Chondrocyte (in vitro differentiated cells): Measurements from ENCODE around the gene BCO1. TPM values are rescaled to one million over a fixed set of nuclear protein-coding genes. Genes with fewer than 3 reads are reported as not detected.

Experiments
- DNase-seq: peaks from one replicate; pipeline ENCODE4 v3.0.0; 2021; ENCODE audit warnings: mixed read lengths, low spot score
- H3K27ac Mint-ChIP-seq: one replicate; pipeline ENCODE4 v1.8.0; 2021; ENCODE audit warnings: mild to moderate bottlenecking, moderate library complexity, mixed read lengths; ENCODE audit not compliant: unreplicated experiment
- H3K27me3 Mint-ChIP-seq: 2 replicates; pipeline ENCODE4 v1.8.0; 2021; ENCODE audit warnings: low read depth, mixed read lengths
- H3K36me3 Mint-ChIP-seq: 2 replicates; pipeline ENCODE4 v1.8.0; 2021; ENCODE audit warnings: low read depth, mixed read lengths
- H3K4me1 Mint-ChIP-seq: 2 replicates; pipeline ENCODE4 v1.8.0; 2021; ENCODE audit warnings: low read depth, mild to moderate bottlenecking, mixed read lengths
- H3K4me3 Mint-ChIP-seq: one replicate; pipeline ENCODE4 v1.8.0; 2021; ENCODE audit warnings: mild to moderate bottlenecking, moderate library complexity, mixed read lengths; ENCODE audit not compliant: unreplicated experiment
- H3K9me3 Mint-ChIP-seq: 2 replicates; pipeline ENCODE4 v1.8.0; 2021; ENCODE audit warnings: low read depth, mixed read lengths
- CTCF ChIP-seq: fragments of 200-600 bp; sonication (generic); IDR thresholded peaks from 2 replicates; pipeline ENCODE4 v1.5.0; 2021; ENCODE audit warnings: antibody characterized with exemption, mild to moderate bottlenecking, moderate library complexity
- total RNA-seq: library from RNA; stranded (reverse); gene quantifications from 3 replicates; pipeline ENCODE4 v1.2.1, GENCODE V29; 2021

The BCO1 gene
- total RNA-seq, 1 donor from 2014 or later = not detected

DNA sequence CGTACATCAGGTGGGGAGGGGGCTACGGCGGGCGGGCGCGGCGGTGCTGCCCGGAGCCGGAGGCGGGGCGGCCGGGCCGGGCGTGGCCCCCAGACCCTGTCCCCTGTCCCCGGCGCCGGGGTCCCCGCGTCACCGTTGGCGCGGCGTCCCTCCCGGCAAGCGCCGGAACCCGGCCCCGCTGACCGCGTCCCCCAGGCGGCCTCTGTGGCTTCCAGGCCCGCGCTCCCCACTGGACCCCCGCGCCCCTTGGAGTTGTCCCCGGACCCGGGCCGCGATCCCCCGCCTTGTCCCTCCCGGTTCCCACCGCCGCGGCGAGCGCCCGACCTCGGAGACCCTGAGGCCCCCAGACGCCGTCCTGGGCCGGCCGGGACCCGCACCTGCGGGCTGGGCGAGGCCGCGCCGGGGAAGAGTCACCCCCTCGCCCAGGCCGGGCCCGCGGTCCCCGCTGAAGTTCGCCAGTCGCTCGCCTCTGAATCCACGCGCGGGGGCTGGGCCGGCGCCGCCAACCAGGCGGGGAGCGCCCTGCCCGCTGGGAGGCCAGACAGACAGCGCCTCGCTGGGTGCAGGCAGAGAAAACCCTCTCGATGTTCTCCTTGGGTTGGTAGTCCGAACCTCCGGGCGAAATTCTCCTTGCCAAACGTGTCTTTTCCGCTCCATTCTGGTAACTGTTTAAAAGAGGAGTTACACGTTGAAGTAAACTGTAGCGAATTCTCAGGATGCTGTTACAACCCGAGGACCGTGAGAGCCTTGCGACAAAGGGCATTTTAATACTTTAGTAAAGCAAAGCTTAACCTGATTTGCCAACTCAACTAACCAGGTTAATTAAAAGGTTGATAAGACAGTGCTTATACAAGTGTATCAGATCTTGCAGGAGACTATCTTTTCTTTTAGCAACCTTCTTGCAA is 77.0 kb downstream of the BCO1 start:
- DNase-seq = peak; percentile 93
- Mint-ChIP-seq H3K9me3 (no peaks in the 10 kb centered on the region), H3K36me3 (no peaks in the 10 kb centered on the region), H3K4me1 (peaks cover 65% of the 10 kb centered on the region), H3K4me3 (peak overlapping the region; percentile 92), H3K27ac (peak overlapping the region; percentile 89), H3K27me3 (no peaks in the 10 kb centered on the region)
- TF ChIP-seq CTCF = peak; percentile 28

DNA sequence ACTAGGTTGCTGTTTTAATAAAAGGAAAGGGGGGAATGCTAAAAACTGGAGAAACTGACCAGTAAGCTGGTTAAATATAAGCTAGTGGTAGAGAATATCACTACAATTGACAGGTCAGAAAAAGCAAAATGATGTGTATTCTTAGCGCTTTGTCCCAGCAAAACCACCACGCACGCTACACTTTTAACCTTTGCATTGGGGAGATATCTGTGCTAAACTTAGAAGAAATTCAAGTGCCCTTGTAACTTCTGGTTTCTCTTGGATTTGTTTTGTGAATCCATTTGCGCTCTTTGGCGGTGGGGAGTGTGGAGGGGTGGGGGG is 77.6 kb downstream of the BCO1 start:
- TF ChIP-seq CTCF = no peak
- DNase-seq = no peak
- Mint-ChIP-seq H3K4me3 (peak overlapping the region; percentile 76), H3K27me3 (no peaks in the 10 kb centered on the region), H3K36me3 (no peaks in the 10 kb centered on the region), H3K9me3 (no peaks in the 10 kb centered on the region), H3K4me1 (peaks cover 70% of the 10 kb centered on the region), H3K27ac (peak overlapping the region; percentile 88)

DNA sequence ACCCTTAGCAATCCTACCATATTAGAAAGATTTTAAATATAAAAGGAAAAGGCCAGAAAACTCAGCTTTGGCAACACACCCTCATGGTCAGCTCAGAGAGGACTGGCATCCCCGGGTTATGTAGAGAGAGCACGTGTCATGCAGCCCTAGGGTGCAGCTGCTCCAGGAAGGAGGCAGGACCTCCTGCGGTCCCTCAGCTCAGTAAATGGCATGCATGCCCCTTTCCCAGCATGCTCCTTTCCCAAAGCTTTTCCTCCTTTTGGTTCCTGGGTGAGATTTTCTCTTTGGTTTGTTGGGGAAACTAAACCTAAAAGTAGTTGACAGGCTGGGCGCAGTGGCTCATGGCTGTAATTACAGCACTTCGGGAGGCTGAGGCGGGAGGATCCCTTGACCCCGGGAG is 80.2 kb downstream of the BCO1 start:
- Mint-ChIP-seq H3K36me3 (no peaks in the 10 kb centered on the region), H3K9me3 (no peaks in the 10 kb centered on the region), H3K27ac (peak overlapping the region; percentile 90), H3K4me1 (peaks cover 68% of the 10 kb centered on the region), H3K4me3 (no peak overlapping the region), H3K27me3 (no peaks in the 10 kb centered on the region)
- TF ChIP-seq CTCF = no peak
- no peak for DNase-seq

DNA sequence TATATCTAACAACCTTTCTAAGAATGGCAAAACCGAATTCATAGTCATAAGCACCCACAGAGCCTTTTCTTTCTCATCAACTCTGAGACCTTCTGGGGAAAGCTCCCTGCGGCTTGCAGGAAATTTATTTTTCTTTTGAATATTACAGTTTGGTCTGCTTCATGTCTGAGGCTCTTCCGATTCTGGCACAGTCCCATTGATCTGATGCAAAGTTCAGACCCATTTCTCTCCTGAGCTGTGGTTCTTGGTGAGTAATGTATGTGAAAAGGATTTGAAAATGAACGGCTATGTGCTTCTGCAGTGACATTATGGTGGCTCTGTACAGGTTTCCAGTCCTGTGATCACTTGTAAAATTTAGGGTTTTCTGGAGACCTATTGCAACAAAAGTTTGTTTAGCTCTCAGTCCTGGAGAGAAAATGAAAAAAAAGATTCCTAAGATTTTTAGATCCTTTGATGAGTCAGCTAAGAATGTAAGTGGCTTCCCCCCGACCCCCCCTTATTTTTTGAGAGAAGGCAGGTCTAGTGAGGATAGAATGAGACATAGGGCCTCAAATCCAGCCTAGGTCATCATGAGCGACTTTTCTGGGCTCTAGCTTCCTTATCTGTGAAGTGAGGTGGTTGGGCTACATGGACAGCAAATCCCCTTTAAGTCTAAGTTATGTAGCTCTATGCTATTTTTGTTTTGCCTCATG is 80.9 kb downstream of the BCO1 start:
- Mint-ChIP-seq H3K27me3 (no peaks in the 10 kb centered on the region), H3K36me3 (no peaks in the 10 kb centered on the region), H3K4me3 (no peak overlapping the region), H3K27ac (peak overlapping the region; percentile 90), H3K4me1 (peaks cover 61% of the 10 kb centered on the region), H3K9me3 (no peaks in the 10 kb centered on the region)
- TF ChIP-seq CTCF = no peak
- no peak for DNase-seq

GRCh38 chr16:81321039-81321438 is 82.5 kb downstream of the BCO1 start:
- H3K36me3 Mint-ChIP-seq = no peaks in the 10 kb centered on the region
- no peaks in the 10 kb centered on the region for H3K27me3 Mint-ChIP-seq
- peak overlapping the region; percentile 64 for H3K27ac Mint-ChIP-seq
- H3K9me3 Mint-ChIP-seq = no peaks in the 10 kb centered on the region
- no peak for TF ChIP-seq CTCF
- no peak for DNase-seq
- H3K4me3 Mint-ChIP-seq = no peak overlapping the region
- peaks cover 55% of the 10 kb centered on the region for H3K4me1 Mint-ChIP-seq
